NK-92 treated with Interleukin-12 subunit alpha and Interleukin-12 subunit beta, amount 100 ng/mL, for 24 hours (cell line): ENCODE data around the gene ZNF732.
"Not testable (repeated sequence)": the region's sequence is repeated elsewhere in the genome, so short reads cannot be mapped to it uniquely, and the experiment has no call there.

Source experiments
- DNase-seq: peaks from one replicate; lab custom pipeline; 2025; lab: John Stamatoyannopoulos, UW

ZNF732 gene

GRCh38 chr4:253936-254756 is 51.1 kb downstream of the ZNF732 start:
- no peak for DNase-seq

DNA sequence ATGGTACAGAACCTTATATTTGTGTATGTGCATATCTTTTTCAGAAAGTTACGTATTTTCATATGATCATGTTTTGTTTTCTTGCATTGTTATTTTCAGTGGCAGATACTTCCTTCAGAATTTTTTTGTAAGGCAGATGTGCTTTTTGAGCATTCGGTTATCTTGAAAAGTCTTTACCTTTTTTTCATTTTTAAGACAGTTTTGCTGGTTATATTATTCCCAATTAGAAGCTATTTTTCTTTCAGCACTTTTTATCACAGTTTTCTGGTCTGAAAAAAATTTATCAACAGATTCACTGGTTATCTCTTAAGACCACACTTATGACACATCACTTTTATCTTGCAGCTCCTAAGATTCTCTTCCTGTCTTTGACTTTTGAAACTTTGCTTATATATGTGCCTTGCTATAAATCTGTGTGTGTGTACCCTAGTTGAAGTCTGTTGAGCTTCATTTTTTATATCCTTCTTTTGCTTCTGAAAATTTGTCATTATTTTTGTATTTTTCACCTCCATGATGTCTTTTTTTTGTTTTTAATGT is 53.1 kb downstream of the ZNF732 start:
- no peak for DNase-seq

GRCh38 chr4:244471-244870 is 60.8 kb downstream of the ZNF732 start:
- peak; percentile 24 for DNase-seq

GRCh38 chr4:243426-243825 is 61.8 kb downstream of the ZNF732 start:
- DNase-seq: no peak

- peak; percentile 39 for DNase-seq
These were observed 63.0 kb downstream of the ZNF732 start for GRCh38 chr4:242121-242848.

- DNase-seq: not testable (repeated sequence)
These were observed 63.9 kb downstream of the ZNF732 start for GRCh38 chr4:241411-241810.

DNA sequence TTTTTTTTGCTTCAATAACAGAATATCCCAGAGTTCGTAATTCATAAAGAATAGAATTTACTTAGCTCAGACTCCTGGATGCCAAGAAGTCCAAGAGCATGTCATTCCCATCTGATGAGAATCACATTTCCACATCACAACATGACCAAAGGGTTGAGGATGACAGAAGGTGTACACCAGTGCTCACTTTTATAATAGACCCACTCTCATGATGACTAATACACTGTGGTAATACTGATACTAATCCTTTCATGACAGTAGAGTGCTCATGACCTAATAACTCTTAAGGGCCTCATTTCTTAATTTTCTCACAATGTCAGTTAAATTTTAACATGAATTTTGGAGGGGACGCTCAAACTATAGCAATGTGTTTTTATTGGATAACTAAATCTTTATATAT is 69.2 kb downstream of the ZNF732 start:
- DNase-seq: no peak

- DNase-seq: no peak
These were observed 71.1 kb downstream of the ZNF732 start for GRCh38 chr4:234178-234577.

GRCh38 chr4:223913-224497 is 81.3 kb downstream of the ZNF732 start:
- DNase-seq: no peak
